Transverse colon (tissue), 4 donors: ENCODE measurements around the gene RUNX3. TPM values are rescaled to one million over a fixed set of nuclear protein-coding genes. Genes with fewer than 3 reads are reported as not detected.
A peak's percentile ranks its signal among the peaks of the same experiment; 100 is the strongest.

Experiments used
- DNase-seq: peaks from one replicate; pipeline ENCODE4 v3.0.0-alpha.2; 2019
- H3K27ac ChIP-seq, 4 donors: fragments of 200-600 bp; sonication (generic); 2 replicates each; pipeline ENCODE4 v1.5.1; 2016 to 2018; ENCODE audit warnings: inconsistent platforms in 4 of 4
- H3K27me3 ChIP-seq: fragments of 200-600 bp; sonication (generic); 2 replicates; pipeline ENCODE4 v1.5.1; 2017; ENCODE audit warnings: inconsistent platforms
- H3K36me3 ChIP-seq, 4 donors: fragments of 200-600 bp; sonication (generic); 2 replicates each; pipeline ENCODE4 v1.5.1; 2017 to 2019; ENCODE audit warnings: inconsistent platforms in 4 of 4
- H3K4me1 ChIP-seq, 4 donors: fragments of 200-600 bp; sonication (generic); 2 replicates each; pipeline ENCODE4 v1.5.1; 2017 to 2020; ENCODE audit warnings: inconsistent platforms in 4 of 4
- H3K4me3 ChIP-seq, 4 donors: fragments of 200-600 bp; sonication (generic); 1 replicate in 1 of 4; 2 replicates in 3 of 4; pipeline versions ENCODE4 v1.5.1 to v1.6.1; 2017 to 2019; ENCODE audit warnings: inconsistent platforms in 4 of 4
- H3K9me3 ChIP-seq, 2 donors: fragments of 200-600 bp; sonication (generic); 2 replicates each; pipeline ENCODE4 v1.5.1; 2017 to 2019; ENCODE audit warnings: inconsistent platforms in 2 of 2
- EP300 ChIP-seq: sonication (generic); formaldehyde crosslinking; IDR thresholded peaks from one replicate; pipeline ENCODE4 v1.6.1; 2017; ENCODE audit warnings: antibody characterized with exemption, low read depth
- POLR2A ChIP-seq: fragments of 450-650 bp; IDR thresholded peaks from one replicate; pipeline ENCODE4 v1.6.1; 2016; ENCODE audit warnings: antibody characterized with exemption, mild to moderate bottlenecking, moderate library complexity
- POLR2AphosphoS5 ChIP-seq, 3 donors: sonication (generic); formaldehyde crosslinking; IDR thresholded peaks; one replicate each; pipeline ENCODE4 v1.6.1; 2016; ENCODE audit warnings: antibody characterized with exemption in 3 of 3
- WGBS, 2 donors: methylation state at CpG; one replicate each; pipeline ENCODE4 v1.1.5; 2018; ENCODE audit warnings: low coverage in 1 of 2; 5-methylcytosine and 5-hydroxymethylcytosine counted together
- in situ Hi-C, 4 donors: fragments of 200-750 bp; cut with MboI; loops; one replicate each; pipeline versions ENCODE4 v1.15.0 to v1.15.1; 2017; ENCODE audit warnings: low sequenced_read_pairs in 3 of 4, low pct_ligation_motif_present in 1 of 4, low pct_unique_long_range_greater_than_20kb in 1 of 4
- intact Hi-C: fragments of 100-400 bp; cut with DNase I; formaldehyde crosslinking; loops from one replicate; pipeline ENCODE4 v1.15.1; 2023; ENCODE audit warnings: low total_unique reads
- total RNA-seq, 4 donors: library from RNA; depleted of rRNA; stranded (reverse); fragments of >200 nt; gene quantifications; one replicate each; pipeline ENCODE4 v1.1.0, GENCODE V29; 2016
- TF ChIP-seq, protein P1 (sequence below), 5 experiments: fragments of 200-600 bp in 3 of 5; fragments of 450-650 bp in 2 of 5; sonication (generic) in 3 of 5; IDR thresholded peaks; 1 replicate in 2 of 5; 2 replicates in 3 of 5; pipeline ENCODE4 v1.5.1; 2016 to 2017; ENCODE audit warnings: antibody characterized with exemption in 5 of 5, inconsistent platforms in 3 of 5, mild to moderate bottlenecking in 2 of 5, moderate library complexity in 1 of 5

Gene RUNX3
- total RNA-seq, 4 donors from 2014 or later, result 1.5 to 4.8 (median 3.4) TPM

DNA sequence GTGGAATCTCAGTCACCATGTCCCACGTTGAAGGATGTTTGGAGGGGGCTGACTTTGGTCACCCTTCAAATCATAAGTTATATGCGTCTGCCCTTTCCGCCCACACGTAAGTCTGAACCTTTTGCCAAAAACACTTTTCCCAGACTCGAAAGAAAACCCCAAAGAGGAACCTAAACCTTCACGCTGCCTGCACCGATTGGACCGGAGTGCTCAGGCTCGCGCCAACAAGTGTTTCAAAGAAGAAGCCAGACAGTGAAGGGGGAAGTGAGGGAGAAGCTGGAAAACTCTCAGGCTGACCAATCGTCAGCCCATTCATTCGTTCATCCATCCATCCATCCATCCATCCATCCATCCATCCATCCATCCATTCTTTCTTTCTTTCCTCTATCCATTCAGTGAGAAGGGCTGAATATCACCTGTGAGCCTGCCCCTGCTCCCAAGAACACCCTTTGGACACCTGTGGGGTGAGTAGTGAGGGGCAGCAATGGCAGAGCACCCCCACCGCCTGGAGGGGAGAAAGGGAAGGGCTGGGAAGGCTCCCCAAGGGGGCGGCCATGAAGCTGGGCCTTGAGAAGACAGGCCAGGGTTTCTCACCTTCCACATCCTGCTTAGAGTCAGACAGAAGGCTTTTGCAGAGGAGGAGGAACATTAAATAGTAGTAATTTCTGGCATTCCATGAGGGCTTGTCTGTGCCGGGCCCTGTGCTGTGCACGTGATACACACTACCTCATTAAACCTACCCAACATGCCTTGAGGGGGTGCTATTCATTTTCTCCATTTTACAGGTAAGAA lies 27.1 kb upstream of the RUNX3 start:
- no peak for TF ChIP-seq EP300
- no peak for TF ChIP-seq POLR2A
- TF ChIP-seq POLR2AphosphoS5 (IDR thresholded peaks at IDR 0.05), result no peak
- TF ChIP-seq, protein P1, sequence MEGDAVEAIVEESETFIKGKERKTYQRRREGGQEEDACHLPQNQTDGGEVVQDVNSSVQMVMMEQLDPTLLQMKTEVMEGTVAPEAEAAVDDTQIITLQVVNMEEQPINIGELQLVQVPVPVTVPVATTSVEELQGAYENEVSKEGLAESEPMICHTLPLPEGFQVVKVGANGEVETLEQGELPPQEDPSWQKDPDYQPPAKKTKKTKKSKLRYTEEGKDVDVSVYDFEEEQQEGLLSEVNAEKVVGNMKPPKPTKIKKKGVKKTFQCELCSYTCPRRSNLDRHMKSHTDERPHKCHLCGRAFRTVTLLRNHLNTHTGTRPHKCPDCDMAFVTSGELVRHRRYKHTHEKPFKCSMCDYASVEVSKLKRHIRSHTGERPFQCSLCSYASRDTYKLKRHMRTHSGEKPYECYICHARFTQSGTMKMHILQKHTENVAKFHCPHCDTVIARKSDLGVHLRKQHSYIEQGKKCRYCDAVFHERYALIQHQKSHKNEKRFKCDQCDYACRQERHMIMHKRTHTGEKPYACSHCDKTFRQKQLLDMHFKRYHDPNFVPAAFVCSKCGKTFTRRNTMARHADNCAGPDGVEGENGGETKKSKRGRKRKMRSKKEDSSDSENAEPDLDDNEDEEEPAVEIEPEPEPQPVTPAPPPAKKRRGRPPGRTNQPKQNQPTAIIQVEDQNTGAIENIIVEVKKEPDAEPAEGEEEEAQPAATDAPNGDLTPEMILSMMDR (IDR thresholded peaks at IDR 0.05), result no peak
- no peak overlapping the region for H3K27ac ChIP-seq
- no peaks in the 10 kb centered on the region for H3K36me3 ChIP-seq
- H3K4me1 ChIP-seq, result no peaks in the 10 kb centered on the region
- DNase-seq, result no peak
- H3K4me3 ChIP-seq, result no peak overlapping the region
- intact Hi-C loops (no loop called here), in situ Hi-C loops (no loop called here)
- 67 to 72% methylated on average over 8 to 16 of the region's 16 CpGs for WGBS, 2 donors
- H3K27me3 ChIP-seq, result no peaks in the 10 kb centered on the region
- no peaks in the 10 kb centered on the region for H3K9me3 ChIP-seq

DNA sequence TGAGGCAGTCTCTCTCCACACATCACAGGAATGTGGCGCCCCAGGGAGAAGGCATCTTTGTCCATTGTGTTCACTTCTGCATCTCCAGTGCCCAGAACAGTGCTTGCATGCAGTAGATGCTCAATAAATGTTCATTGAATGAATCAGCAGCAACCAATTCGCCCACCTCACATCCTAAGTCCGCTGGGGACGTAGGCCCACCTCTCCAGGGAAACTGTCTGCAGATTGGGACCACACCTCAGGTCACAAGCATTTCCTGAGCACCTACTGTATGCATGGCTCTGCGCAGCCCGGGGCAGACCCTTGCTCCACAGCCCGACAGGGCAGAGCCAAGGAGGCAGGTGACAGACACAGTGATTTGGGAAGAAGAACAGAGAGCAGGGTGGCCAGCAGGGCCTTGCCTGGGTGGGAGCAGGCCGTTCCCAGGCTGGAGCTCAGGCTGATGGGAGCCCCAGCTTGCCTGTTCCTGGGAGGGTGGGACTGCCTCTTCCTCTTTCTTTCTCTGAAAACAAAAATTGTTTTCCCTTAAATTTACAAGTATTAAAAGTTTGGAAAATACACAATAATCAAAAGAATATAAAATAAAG lies 25.8 kb upstream of the RUNX3 start:
- in situ Hi-C loops, result no loop called here

DNA sequence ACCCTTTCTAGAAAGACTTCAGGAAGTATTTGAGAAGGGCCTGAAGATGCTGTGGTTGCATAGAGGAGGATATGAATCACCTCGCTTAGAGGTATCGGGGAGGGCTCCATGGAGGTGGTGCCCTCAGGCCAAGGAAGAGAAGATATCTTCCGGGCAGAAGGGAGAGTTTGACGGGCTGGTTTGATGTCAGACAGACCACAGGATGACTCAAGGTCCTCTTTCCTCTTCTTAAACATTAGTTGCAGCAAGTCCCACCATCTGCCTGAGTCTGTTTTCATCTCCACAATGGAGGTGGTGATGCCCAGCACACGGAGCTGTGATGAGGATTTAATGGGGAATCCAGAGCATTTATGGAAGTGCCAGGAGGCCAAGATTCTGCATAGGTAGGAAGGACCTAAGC lies 25.1 kb upstream of the RUNX3 start:
- H3K36me3 ChIP-seq, result no peaks in the 10 kb centered on the region
- 69% methylated on average over 5 of the region's 5 CpGs; no CpG with 5 or more reads in 1 of the 2 donors for WGBS, 2 donors
- in situ Hi-C loops, result no loop called here
- no peaks in the 10 kb centered on the region for H3K4me1 ChIP-seq
- DNase-seq, result no peak
- H3K27ac ChIP-seq, result peak overlapping the region in 3 of 4 donors; percentile 9 to 34 (median 17)
- TF ChIP-seq EP300 (no peak), POLR2A (no peak), POLR2AphosphoS5 (IDR thresholded peaks at IDR 0.05) (no peak)
- TF ChIP-seq, protein P1 (IDR thresholded peaks at IDR 0.05), result no peak
- H3K27me3 ChIP-seq, result no peaks in the 10 kb centered on the region
- intact Hi-C loops, result no loop called here
- no peaks in the 10 kb centered on the region for H3K9me3 ChIP-seq
- no peak overlapping the region for H3K4me3 ChIP-seq

More for the DNA sequence above, 25.8 kb upstream of the RUNX3 start:
- DNase-seq, result no peak
- no peaks in the 10 kb centered on the region for H3K27me3 ChIP-seq
- no peak for TF ChIP-seq EP300
- no peak for TF ChIP-seq POLR2AphosphoS5 (IDR thresholded peaks at IDR 0.05)
- TF ChIP-seq, protein P1 (IDR thresholded peaks at IDR 0.05), result no peak
- no peak for TF ChIP-seq POLR2A
- intact Hi-C loops, result no loop called here
- H3K36me3 ChIP-seq, result no peaks in the 10 kb centered on the region
- peak overlapping the region in 1 of 4 donors; percentile 17 for H3K27ac ChIP-seq
- no peak overlapping the region for H3K4me3 ChIP-seq
- no peaks in the 10 kb centered on the region for H3K9me3 ChIP-seq
- no peaks in the 10 kb centered on the region for H3K4me1 ChIP-seq
- 88% methylated on average over 8 of the region's 8 CpGs; no CpG with 5 or more reads in 1 of the 2 donors for WGBS, 2 donors

DNA sequence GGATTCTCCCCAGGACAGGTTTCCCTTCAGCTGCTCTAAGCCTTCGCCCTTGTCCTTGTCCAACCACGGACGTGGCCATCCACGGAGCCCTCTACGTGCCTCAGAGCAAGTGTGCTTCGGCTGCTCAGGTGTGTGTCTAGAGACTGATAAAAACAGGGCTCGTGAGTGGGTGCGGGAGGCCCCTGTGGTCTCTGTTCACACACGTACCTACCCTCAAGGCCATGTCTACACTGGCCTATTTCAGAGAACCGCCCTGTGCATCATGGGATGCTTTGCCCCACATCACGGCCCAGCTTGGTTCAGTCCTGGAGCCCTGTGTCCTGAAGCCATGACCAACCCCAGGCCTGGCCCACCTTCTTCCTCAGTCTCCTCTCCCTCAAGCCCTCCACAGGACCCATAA lies 24.6 kb upstream of the RUNX3 start:
- Histone ChIP-seq H3K36me3 (no peaks in the 10 kb centered on the region), H3K27me3 (no peaks in the 10 kb centered on the region), H3K9me3 (no peaks in the 10 kb centered on the region), H3K4me1 (no peaks in the 10 kb centered on the region), H3K27ac (peak overlapping the region in 2 of 4 donors; percentile 9 to 34), H3K4me3 (no peak overlapping the region)
- intact Hi-C loops, result no loop called here
- WGBS, 2 donors, result 75 to 94% methylated on average over 2 to 11 of the region's 11 CpGs
- in situ Hi-C loops, result no loop called here
- TF ChIP-seq POLR2AphosphoS5 (IDR thresholded peaks at IDR 0.05) (no peak), POLR2A (no peak), EP300 (no peak)
- TF ChIP-seq, protein P1 (IDR thresholded peaks at IDR 0.05), result no peak
- no peak for DNase-seq
